Smooth muscle cell (in vitro differentiated cells): ENCODE results near the gene DIPK1A. TPM values are rescaled to one million over a fixed set of nuclear protein-coding genes. Genes with fewer than 3 reads are reported as not detected.
"Not testable (repeated sequence)": the region's sequence is repeated elsewhere in the genome, so short reads cannot be mapped to it uniquely, and the experiment has no call there.

Source experiments
- DNase-seq: peaks from one replicate; lab custom pipeline; 2025; ENCODE audit not compliant: unreplicated experiment; lab: John Stamatoyannopoulos, UW
- H2AFZ ChIP-seq: fragments of 200-600 bp; sonication (generic); 2 replicates; pipeline ENCODE4 v1.6.0; 2016; ENCODE audit warnings: antibody characterized with exemption, low read depth, mild to moderate bottlenecking
- H3F3A ChIP-seq: fragments of 200-600 bp; sonication (generic); 2 replicates; pipeline ENCODE4 v1.6.0; 2017; ENCODE audit warnings: antibody characterized with exemption, low read depth
- H3K27ac ChIP-seq: fragments of 200-600 bp; sonication (generic); 2 replicates; pipeline ENCODE4 v1.5.1; 2016; ENCODE audit warnings: low read depth, mild to moderate bottlenecking
- H3K27me3 ChIP-seq: fragments of 200-600 bp; sonication (generic); 2 replicates; pipeline ENCODE4 v1.6.1; 2016; ENCODE audit warnings: low read depth, mild to moderate bottlenecking
- H3K36me3 ChIP-seq: fragments of 200-600 bp; sonication (generic); 2 replicates; pipeline ENCODE4 v1.5.1; 2016; ENCODE audit warnings: low read depth
- H3K4me1 ChIP-seq: fragments of 200-600 bp; sonication (generic); 2 replicates; pipeline ENCODE4 v1.5.1; 2016; ENCODE audit warnings: low read depth
- H3K4me2 ChIP-seq: fragments of 200-600 bp; sonication (generic); 2 replicates; pipeline ENCODE4 v1.6.0; 2016; ENCODE audit warnings: mild to moderate bottlenecking
- H3K4me3 ChIP-seq: fragments of 200-600 bp; sonication (generic); 2 replicates; pipeline ENCODE4 v1.5.1; 2016; ENCODE audit warnings: mild to moderate bottlenecking
- H3K79me2 ChIP-seq: fragments of 200-600 bp; sonication (generic); 2 replicates; pipeline ENCODE4 v1.6.0; 2016; ENCODE audit warnings: low read depth, mild to moderate bottlenecking
- H3K9ac ChIP-seq: fragments of 200-600 bp; sonication (generic); 2 replicates; pipeline ENCODE4 v1.6.0; 2016; ENCODE audit warnings: low read depth
- H3K9me3 ChIP-seq: fragments of 200-600 bp; sonication (generic); replicated peaks from 2 replicates; pipeline ENCODE4 v1.5.1; 2016; ENCODE audit warnings: low read depth
- H4K20me1 ChIP-seq: fragments of 200-600 bp; sonication (generic); 2 replicates; pipeline ENCODE4 v1.6.0; 2016; ENCODE audit warnings: low read depth
- CTCF ChIP-seq: fragments of 200-600 bp; sonication (generic); IDR thresholded peaks from 2 replicates; pipeline ENCODE4 v1.5.1; 2017; ENCODE audit warnings: borderline replicate concordance, mild to moderate bottlenecking, antibody characterized with exemption; ENCODE audit not compliant: insufficient read depth, poor library complexity, severe bottlenecking
- WGBS: methylation state at CpG from one replicate; pipeline ENCODE4 v1.1.7; 2016; ENCODE audit warnings: low lambda C conversion rate; 5-methylcytosine and 5-hydroxymethylcytosine counted together
- polyA plus RNA-seq: library from polyadenylated mRNA; unstranded; fragments of >200 nt; fragmentation: Nextera tagmentation; extraction: Ambion mirVana; gene quantifications from 2 replicates; pipeline ENCODE4 v1.2.1, GENCODE V29; 2016
- total RNA-seq: library from RNA; depleted of rRNA; stranded (reverse); fragments of >200 nt; gene quantifications from 2 replicates; pipeline ENCODE4 v1.2.3, GENCODE V29; 2014

Gene DIPK1A
- total and polyA plus RNA-seq, 2 experiments from 2014 or later: 7.3 to 8.3 TPM

- Histone ChIP-seq H3K9ac (no peak overlapping the region), H3K4me3 (no peak overlapping the region), H4K20me1 (no peaks in the 10 kb centered on the region), H3K4me2 (no peak overlapping the region), H3K27me3 (no peaks in the 10 kb centered on the region), H3K4me1 (peaks cover 2% of the 10 kb centered on the region), H3K27ac (no peak overlapping the region), H3F3A (no peaks in the 10 kb centered on the region), H3K79me2 (no peaks in the 10 kb centered on the region), H3K9me3 (no peaks in the 10 kb centered on the region), H3K36me3 (no peaks in the 10 kb centered on the region), H2AFZ (no peak overlapping the region)
- no peak for DNase-seq
- TF ChIP-seq CTCF: no peak
- WGBS: 92% methylated on average over 7 of the region's 7 CpGs
These were observed 14.4 kb upstream of the DIPK1A start for GRCh38 chr1:92975551-92976232.

GRCh38 chr1:92974112-92974511 lies 12.8 kb upstream of the DIPK1A start:
- WGBS: 91% methylated on average over 5 of the region's 5 CpGs
- not testable (repeated sequence) for H3K27me3 ChIP-seq, DNase-seq, H3F3A ChIP-seq, H3K9me3 ChIP-seq, H3K79me2 ChIP-seq, H3K36me3 ChIP-seq, H3K9ac ChIP-seq, H3K27ac ChIP-seq, H3K4me3 ChIP-seq, H3K4me2 ChIP-seq, H2AFZ ChIP-seq, H3K4me1 ChIP-seq, H4K20me1 ChIP-seq

- no peak overlapping the region for H3K4me2 ChIP-seq
These were observed 12.1 kb upstream of the DIPK1A start for GRCh38 chr1:92973203-92973897.

More at GRCh38 chr1:92973203-92973897, 12.1 kb upstream of the DIPK1A start:
- Histone ChIP-seq H3K79me2 (no peaks in the 10 kb centered on the region), H3K27ac (no peak overlapping the region), H3K36me3 (no peaks in the 10 kb centered on the region), H3K9ac (no peak overlapping the region), H3F3A (no peaks in the 10 kb centered on the region), H3K4me3 (no peak overlapping the region), H3K27me3 (no peaks in the 10 kb centered on the region), H3K4me1 (peaks cover 2% of the 10 kb centered on the region), H3K9me3 (no peaks in the 10 kb centered on the region), H2AFZ (no peak overlapping the region), H4K20me1 (no peaks in the 10 kb centered on the region)
- DNase-seq: no peak
- 91% methylated on average over 6 of the region's 6 CpGs for WGBS
- no peak for TF ChIP-seq CTCF
